Measurements from ENCODE around the gene RAB11FIP4. TPM values are rescaled to one million over a fixed set of nuclear protein-coding genes. Genes with fewer than 3 reads are reported as not detected.

RAB11FIP4 gene
- total and polyA plus RNA-seq, 2 of the 8 experiments (the other 6 are each of a cell fraction or from before 2014, with no cell fraction given), result 21.7 to 53.2 TPM

- TF ChIP-seq CTCF (IDR thresholded peaks at IDR 0.05; ENCODE audit: control extremely low read depth in 1 of 3, insufficient read depth in 1 of 3, low read depth in 1 of 3, low read length in 3 of 3) (peak in 1 of 3 experiments; percentile 12; a peak in 1 of 4 replicates), SIN3A (conservative IDR thresholded peaks at IDR 0.05 in 1 of 2, IDR thresholded peaks at IDR 0.05 in 1 of 2; ENCODE audit: low read depth in 1 of 2, low read length in 2 of 2) (no peak), POU5F1 (IDR thresholded peaks at IDR 0.05; ENCODE audit: low read depth, low read length) (no peak), KDM1A (IDR thresholded peaks at IDR 0.05; ENCODE audit: borderline replicate concordance, low read length) (no peak), RFX5 (IDR thresholded peaks at IDR 0.05; ENCODE audit: borderline replicate concordance, low read depth, low read length) (no peak)
- TF ChIP-seq, protein P1, sequence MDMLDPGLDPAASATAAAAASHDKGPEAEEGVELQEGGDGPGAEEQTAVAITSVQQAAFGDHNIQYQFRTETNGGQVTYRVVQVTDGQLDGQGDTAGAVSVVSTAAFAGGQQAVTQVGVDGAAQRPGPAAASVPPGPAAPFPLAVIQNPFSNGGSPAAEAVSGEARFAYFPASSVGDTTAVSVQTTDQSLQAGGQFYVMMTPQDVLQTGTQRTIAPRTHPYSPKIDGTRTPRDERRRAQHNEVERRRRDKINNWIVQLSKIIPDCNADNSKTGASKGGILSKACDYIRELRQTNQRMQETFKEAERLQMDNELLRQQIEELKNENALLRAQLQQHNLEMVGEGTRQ (IDR thresholded peaks at IDR 0.05; ENCODE audit: low read length), result no peak
- TF ChIP-seq, protein P2, sequence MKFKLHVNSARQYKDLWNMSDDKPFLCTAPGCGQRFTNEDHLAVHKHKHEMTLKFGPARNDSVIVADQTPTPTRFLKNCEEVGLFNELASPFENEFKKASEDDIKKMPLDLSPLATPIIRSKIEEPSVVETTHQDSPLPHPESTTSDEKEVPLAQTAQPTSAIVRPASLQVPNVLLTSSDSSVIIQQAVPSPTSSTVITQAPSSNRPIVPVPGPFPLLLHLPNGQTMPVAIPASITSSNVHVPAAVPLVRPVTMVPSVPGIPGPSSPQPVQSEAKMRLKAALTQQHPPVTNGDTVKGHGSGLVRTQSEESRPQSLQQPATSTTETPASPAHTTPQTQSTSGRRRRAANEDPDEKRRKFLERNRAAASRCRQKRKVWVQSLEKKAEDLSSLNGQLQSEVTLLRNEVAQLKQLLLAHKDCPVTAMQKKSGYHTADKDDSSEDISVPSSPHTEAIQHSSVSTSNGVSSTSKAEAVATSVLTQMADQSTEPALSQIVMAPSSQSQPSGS (IDR thresholded peaks at IDR 0.05; ENCODE audit: low read length), result no peak
Observed at GRCh38 chr17:31446195-31446967, 54.9 kb downstream of the RAB11FIP4 start (continued).
